HG03039 (cell line): Measurements from ENCODE around the gene CACFD1.

Experiments used
- ATAC-seq: cut with Tn5 transposase; IDR thresholded peaks from one replicate; pipeline ENCODE4 v1.9.1; 2021; ENCODE audit warnings: mild to moderate bottlenecking, moderate library complexity; ENCODE audit not compliant: unreplicated experiment

The CACFD1 gene

GRCh38 chr9:133496861-133497842 lies 37.4 kb downstream of the CACFD1 start:
- ATAC-seq: no peak

- ATAC-seq: no peak
Observed at GRCh38 chr9:133499132-133499891, 39.5 kb downstream of the CACFD1 start.

DNA sequence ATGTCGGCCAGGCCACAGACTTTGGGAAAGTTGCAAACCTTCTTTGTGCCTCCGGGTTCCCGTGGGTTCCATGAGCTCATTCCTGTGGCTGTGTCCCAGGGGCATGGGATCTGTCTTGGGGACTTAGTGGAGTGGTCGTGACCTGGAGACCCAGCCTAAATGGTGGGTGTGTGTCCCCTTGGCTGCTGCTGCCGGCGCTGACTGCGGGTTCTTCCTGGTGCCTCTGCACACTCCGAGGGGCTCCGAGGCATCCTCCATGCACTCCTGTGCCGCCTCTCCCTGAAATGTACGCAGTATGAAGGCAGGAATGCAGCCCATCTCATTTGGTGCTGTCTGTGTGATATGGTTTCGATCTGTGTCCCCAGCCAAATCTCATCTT lies 40.1 kb downstream of the CACFD1 start:
- ATAC-seq: no peak

- no peak for ATAC-seq
Observed at GRCh38 chr9:133502112-133502511, 42.3 kb downstream of the CACFD1 start.

- no peak for ATAC-seq
Observed at GRCh38 chr9:133505186-133505830, 45.5 kb downstream of the CACFD1 start.

- ATAC-seq: no peak
Observed at GRCh38 chr9:133505901-133506652, 46.3 kb downstream of the CACFD1 start.

- ATAC-seq: no peak
Observed at GRCh38 chr9:133506653-133507038, 46.9 kb downstream of the CACFD1 start.

GRCh38 chr9:133507246-133507965 lies 47.6 kb downstream of the CACFD1 start:
- ATAC-seq: no peak

- ATAC-seq: no peak
Observed at GRCh38 chr9:133508046-133508445, 48.3 kb downstream of the CACFD1 start.

DNA sequence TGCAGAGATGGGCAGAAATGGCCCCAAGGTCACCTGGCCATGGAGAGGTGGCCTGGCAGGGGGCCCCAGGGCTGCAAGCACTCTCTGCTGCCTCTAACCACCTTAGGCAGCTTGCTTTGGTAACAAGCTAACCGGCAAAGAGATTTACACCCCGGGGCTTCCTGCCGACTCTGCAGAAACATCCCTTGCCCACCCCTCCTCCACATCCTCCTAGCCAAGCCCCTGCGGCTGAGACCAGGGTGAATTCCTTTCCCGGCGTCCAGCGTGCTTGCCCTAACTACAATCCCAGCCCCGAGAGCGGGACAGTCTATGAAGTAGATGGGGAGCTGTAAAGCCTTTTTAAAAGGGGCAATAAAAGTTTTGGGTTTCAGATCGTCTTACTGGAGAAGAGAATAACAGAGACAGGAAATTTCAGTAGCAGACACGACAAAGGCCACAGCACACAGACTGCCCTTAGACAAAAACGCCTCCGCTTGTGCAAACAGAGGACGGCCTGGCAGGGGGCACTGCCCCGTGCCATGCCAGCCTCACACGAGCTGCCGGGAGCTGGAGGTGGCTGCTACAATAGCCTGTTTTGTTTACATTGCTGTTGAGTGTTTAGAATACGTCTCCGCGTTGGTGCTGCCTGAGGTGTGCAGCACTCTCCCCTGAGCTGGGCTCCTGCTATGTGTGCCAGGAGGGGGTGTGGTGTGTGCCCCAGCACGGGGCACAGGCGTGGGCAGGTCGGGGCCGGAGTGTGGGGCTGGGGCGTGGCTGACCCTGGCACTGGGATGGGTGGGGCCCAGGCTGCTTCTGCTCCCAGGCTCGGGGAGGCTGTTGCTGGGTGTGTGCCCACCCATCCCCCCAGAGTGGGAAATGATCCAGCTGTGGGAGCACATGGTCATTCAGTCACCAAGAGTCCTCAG lies 49.7 kb downstream of the CACFD1 start:
- no peak for ATAC-seq

DNA sequence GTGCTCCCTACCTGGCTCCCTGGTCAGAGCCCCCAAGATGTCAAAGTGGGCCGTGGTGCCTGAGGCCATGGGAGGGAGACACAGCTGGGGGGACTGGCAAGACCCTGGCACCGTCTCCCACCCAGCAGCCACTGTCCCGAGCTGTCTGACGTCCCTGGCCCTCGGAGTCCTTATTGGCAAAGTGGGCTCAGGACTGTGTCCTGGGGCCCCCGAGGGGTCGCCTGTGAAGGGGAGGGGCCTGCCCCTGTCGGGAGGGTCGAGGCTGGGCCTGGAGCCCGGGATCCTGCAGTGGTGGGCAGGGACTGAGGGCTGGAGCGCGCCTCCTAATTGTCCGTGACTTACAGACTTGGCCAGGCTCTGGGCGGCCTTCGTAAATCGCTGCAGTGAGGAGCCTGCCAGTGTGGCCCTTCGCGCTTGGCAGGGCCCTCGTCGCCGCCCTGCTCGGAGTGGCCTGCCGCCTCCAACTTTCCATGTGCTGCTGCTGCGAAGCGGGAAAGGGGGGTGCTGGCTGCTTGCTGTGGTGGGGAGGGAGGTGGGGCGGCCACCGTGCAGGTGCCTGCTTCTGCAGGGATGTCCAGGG lies 51.2 kb downstream of the CACFD1 start:
- no peak for ATAC-seq

- no peak for ATAC-seq
Observed at GRCh38 chr9:133511607-133512006, 51.8 kb downstream of the CACFD1 start.

DNA sequence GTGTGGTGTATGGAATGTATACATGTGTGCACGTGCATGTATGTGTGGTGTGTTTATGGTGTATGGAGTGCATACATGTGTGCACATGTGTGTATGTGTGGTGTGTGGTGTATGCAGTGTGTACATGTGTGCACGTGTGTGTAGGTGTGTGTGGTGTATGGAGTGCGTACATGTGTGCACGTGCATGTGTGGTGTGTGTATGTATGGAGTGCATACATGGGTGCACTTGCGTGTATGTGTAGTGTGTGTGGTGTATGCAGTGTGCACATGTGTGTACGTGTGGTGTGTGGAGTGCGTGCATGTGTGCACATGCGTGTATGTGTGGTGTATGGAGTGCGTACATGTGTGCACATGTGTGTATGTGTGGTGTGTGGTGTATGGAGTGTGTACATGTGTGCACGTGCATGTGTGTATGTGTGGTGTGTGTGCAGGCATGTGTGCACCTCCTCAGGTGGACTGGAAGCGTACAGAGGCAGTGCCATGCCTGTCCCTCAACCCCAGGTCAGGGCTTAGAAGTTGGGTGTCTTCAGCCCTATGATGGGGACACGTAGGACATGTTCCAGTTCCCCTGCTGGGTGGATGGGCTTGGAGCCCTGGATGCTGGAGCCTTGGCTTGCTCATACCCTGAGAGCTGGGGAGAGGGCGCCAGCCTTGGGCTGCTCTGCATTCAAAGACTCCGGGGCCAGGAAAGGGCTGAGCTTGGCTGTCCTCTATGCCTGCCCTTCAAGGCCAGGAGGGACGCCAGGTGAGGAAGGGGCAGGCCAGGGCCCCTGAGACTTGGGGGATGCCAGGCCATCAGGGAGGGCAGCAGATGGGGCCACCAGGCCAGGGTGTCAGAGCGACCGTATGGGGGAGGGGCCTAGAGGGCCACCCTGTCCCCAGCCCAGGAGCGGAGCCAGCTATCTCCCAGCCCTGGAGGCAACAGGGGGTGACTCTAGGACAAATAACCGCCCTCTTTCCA lies 52.8 kb downstream of the CACFD1 start:
- no peak for ATAC-seq

DNA sequence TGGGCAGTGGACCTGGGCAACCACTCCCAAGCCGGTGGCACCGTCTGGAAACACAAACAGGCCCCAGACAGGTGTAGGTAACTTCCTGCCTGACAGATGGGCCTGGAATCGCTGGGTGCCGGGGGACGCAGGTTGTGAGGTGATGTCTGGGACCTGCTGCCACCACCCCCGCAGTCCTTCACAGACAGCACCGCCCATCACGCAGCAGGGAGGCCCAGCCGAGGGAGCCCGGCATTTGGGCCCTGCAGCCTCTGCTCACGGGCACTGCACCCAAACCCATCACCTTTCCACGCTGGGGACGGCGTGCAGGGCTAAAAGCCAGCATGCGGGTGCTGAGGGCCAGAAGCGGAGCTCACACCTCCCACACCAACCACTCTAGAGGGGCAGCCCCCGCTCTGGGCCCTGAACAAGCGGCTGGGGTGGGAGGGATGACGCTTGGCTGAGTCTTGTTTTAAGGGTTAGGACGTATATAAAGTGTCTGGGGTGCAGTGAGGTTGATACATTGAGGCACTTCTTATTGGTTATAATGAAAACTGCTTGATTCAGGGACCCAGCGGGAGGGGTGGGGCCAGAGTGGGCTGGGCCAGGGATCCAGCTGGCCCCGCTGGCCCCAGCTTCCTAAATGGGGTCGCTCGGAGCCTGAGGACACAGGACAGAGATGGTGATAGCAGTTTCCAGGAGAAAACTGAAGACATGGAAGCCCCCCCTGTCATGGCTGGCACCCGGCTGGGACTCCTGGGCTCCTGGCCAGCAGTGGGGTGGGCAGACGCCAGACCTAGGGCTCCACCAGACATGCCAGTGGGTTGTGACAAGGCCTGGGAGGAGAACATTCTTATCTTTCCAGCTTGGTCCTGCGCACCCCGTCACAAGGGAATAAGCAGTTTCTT lies 53.7 kb downstream of the CACFD1 start:
- no peak for ATAC-seq

DNA sequence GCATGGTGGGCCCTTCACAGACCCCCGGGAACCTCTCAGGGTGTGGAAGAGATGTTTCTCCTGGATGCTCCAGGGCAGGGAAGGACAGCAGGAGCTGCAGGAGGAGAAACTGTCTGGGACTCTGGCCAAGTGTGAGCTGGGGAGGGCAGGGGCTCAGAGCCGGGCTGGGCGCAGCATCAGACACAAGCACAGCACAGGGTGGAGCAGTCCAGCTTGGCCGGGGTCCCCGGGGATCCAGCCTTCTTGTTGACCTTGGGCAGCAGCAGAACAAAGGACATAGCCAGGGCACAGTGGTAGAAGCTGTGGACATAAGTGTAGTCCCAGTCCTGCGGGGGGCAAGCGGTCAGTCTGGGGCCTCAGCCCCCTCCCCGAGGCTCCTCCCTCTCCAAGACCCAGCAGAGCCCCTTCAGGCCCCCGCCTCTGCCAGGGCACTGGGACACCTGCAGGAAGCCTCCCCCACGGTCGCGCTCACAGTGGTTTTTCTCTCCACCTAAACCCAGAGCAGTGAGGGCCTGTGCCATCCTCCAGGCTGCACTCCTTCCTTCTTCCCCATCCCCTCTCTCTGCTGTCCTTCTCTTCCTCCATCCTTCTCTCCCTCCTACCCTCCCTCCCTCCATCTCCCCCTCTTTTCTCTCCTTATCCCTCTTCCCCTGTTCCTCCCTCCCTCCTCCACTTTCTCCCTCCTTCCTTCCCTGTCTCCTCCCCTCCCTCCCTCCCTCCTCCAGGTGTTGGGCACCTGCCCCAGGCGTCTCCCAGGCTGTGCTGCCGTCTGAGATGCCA lies 54.9 kb downstream of the CACFD1 start:
- no peak for ATAC-seq

DNA sequence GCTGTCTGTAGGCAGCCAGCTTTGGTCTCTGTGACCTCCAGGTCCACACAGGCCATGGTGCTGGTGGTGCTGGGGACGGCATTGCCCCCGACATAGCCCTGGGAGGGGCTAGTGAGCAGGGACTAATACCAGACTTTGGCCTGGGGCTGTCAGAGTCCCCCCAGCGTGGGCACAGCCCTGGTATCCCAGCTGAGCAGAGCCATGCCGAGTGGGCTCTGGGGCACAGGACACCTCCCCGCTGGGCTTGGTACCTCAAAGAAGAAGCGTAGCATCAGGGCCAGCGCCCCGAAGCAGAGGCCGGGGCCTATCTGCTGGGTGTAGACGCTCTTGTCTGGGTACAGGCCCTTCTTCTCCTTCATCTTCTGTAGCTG lies 55.4 kb downstream of the CACFD1 start:
- no peak for ATAC-seq
